SK-N-SH (cell line): ENCODE results near the gene RAC2. TPM values are rescaled to one million over a fixed set of nuclear protein-coding genes. Genes with fewer than 3 reads are reported as not detected.
A peak's percentile ranks its signal among the peaks of the same experiment; 100 is the strongest.

Experiments
- CTCF ChIA-PET: fragments of 300-600, 350-600 bp; formaldehyde crosslinking; extraction: SDS; loops from one replicate; lab custom pipeline; 2021; lab: Yijun Ruan, JAX
- POLR2A ChIA-PET: fragments of 350-600 bp; sonication (Branson Sonifier 250); formaldehyde crosslinking; extraction: SDS; loops from one replicate; lab custom pipeline; 2020; ENCODE audit warnings: antibody characterized with exemption, inconsistent platforms; lab: Yijun Ruan, JAX
- DNase-seq: peaks from one replicate; pipeline ENCODE4 v3.0.0; 2012
- H2AFZ ChIP-seq: fragments of 200-600 bp; sonication (generic); 2 replicates; pipeline ENCODE4 v1.8.1; 2016; ENCODE audit warnings: antibody characterized with exemption, mild to moderate bottlenecking, low read depth
- H3F3A ChIP-seq: fragments of 200-600 bp; sonication (generic); replicated peaks from 2 replicates; pipeline ENCODE3; 2016; ENCODE audit warnings: antibody characterized with exemption, mild to moderate bottlenecking; ENCODE audit not compliant: insufficient read depth
- H3K27ac ChIP-seq, 2 experiments: fragments of 200-500 bp in 1 of 2; fragments of 200-600 bp in 1 of 2; sonication (Bioruptor generic) in 1 of 2; sonication (generic), shearing (Covaris generic) in 1 of 2; 2 replicates each; pipeline versions ENCODE4 v1.5.1 to v1.6.1; 2014 to 2016; ENCODE audit warnings: low read depth in 2 of 2, inconsistent platforms in 1 of 2, low read length in 1 of 2, mild to moderate bottlenecking in 1 of 2, mixed read lengths in 1 of 2
- H3K27me3 ChIP-seq: fragments of 200-600 bp; sonication (generic), shearing (Covaris generic); 2 replicates; pipeline ENCODE4 v1.6.1; 2016; ENCODE audit warnings: mixed run types; ENCODE audit not compliant: insufficient read depth
- H3K36me3 ChIP-seq, 2 experiments: fragments of 200-500 bp in 1 of 2; fragments of 200-600 bp in 1 of 2; sonication (Bioruptor generic) in 1 of 2; sonication (generic) in 1 of 2; replicated peaks in 1 of 2; 2 replicates each; pipeline versions ENCODE3 to v1.5.1; 2014 to 2016; ENCODE audit warnings: low read length in 1 of 2, mild to moderate bottlenecking in 1 of 2; ENCODE audit not compliant: insufficient read depth in 2 of 2, control insufficient read depth in 1 of 2
- H3K4me1 ChIP-seq, 2 experiments: fragments of 200-500 bp in 1 of 2; fragments of 200-600 bp in 1 of 2; sonication (Bioruptor generic) in 1 of 2; sonication (generic), shearing (Covaris generic) in 1 of 2; 2 replicates each; pipeline versions ENCODE4 v1.5.1 to v1.6.1; 2014 to 2016; ENCODE audit warnings: low read depth in 1 of 2, low read length in 1 of 2, mixed run types in 1 of 2; ENCODE audit not compliant: insufficient read depth in 2 of 2, control insufficient read depth in 1 of 2
- H3K4me2 ChIP-seq: fragments of 200-600 bp; sonication (generic), shearing (Covaris generic); 2 replicates; pipeline ENCODE4 v1.6.1; 2017; ENCODE audit warnings: mixed run types
- H3K4me3 ChIP-seq, 2 experiments: fragments of 200-500 bp in 1 of 2; fragments of 200-600 bp in 1 of 2; sonication (Bioruptor generic) in 1 of 2; sonication (generic), shearing (Covaris generic) in 1 of 2; 2 replicates each; pipeline versions ENCODE4 v1.5.1 to v1.8.1; 2014 to 2016; ENCODE audit warnings: low read depth in 2 of 2, inconsistent platforms in 1 of 2, low read length in 1 of 2, mild to moderate bottlenecking in 1 of 2, mixed read lengths in 1 of 2, moderate library complexity in 1 of 2
- H3K79me2 ChIP-seq: fragments of 200-600 bp; sonication (generic); 2 replicates; pipeline ENCODE4 v1.8.1; 2017; ENCODE audit warnings: mild to moderate bottlenecking; ENCODE audit not compliant: insufficient read depth
- H3K9ac ChIP-seq: fragments of 200-600 bp; sonication (generic); 2 replicates; pipeline ENCODE4 v1.6.1; 2017; ENCODE audit warnings: mixed run types
- H3K9me2 ChIP-seq: fragments of 200-600 bp; sonication (generic); 2 replicates; pipeline ENCODE4 v1.6.1; 2017; ENCODE audit warnings: mixed run types
- H3K9me3 ChIP-seq: fragments of 200-600 bp; sonication (generic); 2 replicates; pipeline ENCODE4 v1.6.1; 2017; ENCODE audit warnings: mixed run types, mild to moderate bottlenecking, moderate library complexity
- H4K20me1 ChIP-seq: fragments of 200-600 bp; sonication (generic); 2 replicates; pipeline ENCODE4 v1.6.1; 2017; ENCODE audit warnings: mild to moderate bottlenecking, mixed run types; ENCODE audit not compliant: insufficient read depth
- EP300 ChIP-seq, 2 experiments: IDR thresholded peaks; 2 replicates each; pipeline versions ENCODE4 v1.4.0 to v1.6.1; 2012; ENCODE audit warnings: borderline replicate concordance in 1 of 2, low read depth in 1 of 2, low read length in 1 of 2
- EZH2phosphoT487 ChIP-seq: fragments of 200-600 bp; sonication (generic); IDR thresholded peaks from 2 replicates; pipeline ENCODE4 v1.6.1; 2017; ENCODE audit warnings: low read depth, mixed run types, mild to moderate bottlenecking, antibody characterized with exemption, moderate library complexity, borderline replicate concordance
- FOSL2 ChIP-seq: IDR thresholded peaks from 2 replicates; pipeline ENCODE4 v1.4.0; 2012; ENCODE audit warnings: low read depth, mild to moderate bottlenecking, moderate library complexity, borderline replicate concordance
- FOXJ3 ChIP-seq: sonication (generic); formaldehyde crosslinking; IDR thresholded peaks from 2 replicates; pipeline ENCODE4 v1.5.1; 2020; ENCODE audit warnings: mild to moderate bottlenecking, missing genetic modification reagents
- FOXM1 ChIP-seq: IDR thresholded peaks from 2 replicates; pipeline ENCODE4 v1.4.0; 2012; ENCODE audit warnings: low read depth, mild to moderate bottlenecking
- MAX ChIP-seq: IDR thresholded peaks from 2 replicates; pipeline ENCODE4 v1.4.0; 2012; ENCODE audit warnings: low read depth
- MXI1 ChIP-seq: IDR thresholded peaks from 2 replicates; pipeline ENCODE4 v1.6.1; 2012; ENCODE audit warnings: mild to moderate bottlenecking, low read depth, low read length, improper control_type of control experiment
- SMC3 ChIP-seq: IDR thresholded peaks from 2 replicates; pipeline ENCODE4 v1.6.1; 2012; ENCODE audit warnings: low read depth, low read length, improper control_type of control experiment
- TAF1 ChIP-seq: IDR thresholded peaks from 2 replicates; pipeline ENCODE4 v1.6.1; 2012; ENCODE audit warnings: low read depth, mild to moderate bottlenecking, low read length, moderate library complexity, borderline replicate concordance
- TCF12 ChIP-seq: IDR thresholded peaks from 2 replicates; pipeline ENCODE4 v1.4.0; 2012
- TEAD4 ChIP-seq: IDR thresholded peaks from 2 replicates; pipeline ENCODE4 v1.4.0; 2012; ENCODE audit warnings: mild to moderate bottlenecking, borderline replicate concordance; ENCODE audit not compliant: insufficient read depth
- WGBS: methylation state at CpG from one replicate; pipeline ENCODE4 v1.1.6; 2017; ENCODE audit warnings: low lambda C conversion rate; 5-methylcytosine and 5-hydroxymethylcytosine counted together
- polyA plus RNA-seq, 3 experiments: library from polyadenylated mRNA; depleted of rRNA; stranded (reverse); fragments of >200 nt; gene quantifications; 2 replicates each; pipeline ENCODE4 v1.2.3, GENCODE V29; 2012

RAC2 gene
- polyA plus RNA-seq, 1 of the 3 experiments (the other 2 are of a cell fraction), result 29.9 TPM

GRCh38 chr22:37273126-37273845 lies 29.2 kb upstream of the RAC2 start:
- no peaks in the 10 kb centered on the region for H3K79me2 ChIP-seq
- H3F3A ChIP-seq, result peaks cover 27% of the 10 kb centered on the region
- no peaks in the 10 kb centered on the region for H3K9me3 ChIP-seq
- 0 out of 4 replicates have a peak, but pooled peaks of 1 of the 2 experiments have one; percentile 24 for TF ChIP-seq EP300 (IDR thresholded peaks at IDR 0.05; ENCODE audit: borderline replicate concordance in 1 of 2, low read depth in 1 of 2, low read length in 1 of 2)
- 0 out of 2 replicates have a peak, but pooled peaks have one; percentile 27 for TF ChIP-seq MAX
- peak; percentile 79 for TF ChIP-seq FOSL2
- TF ChIP-seq SMC3, result no peak
- TF ChIP-seq, all 33 proteins: peak for 3
- WGBS, result 39% methylated on average over 17 of the region's 17 CpGs
- no peak for DNase-seq
- H3K9ac ChIP-seq, result peak overlapping the region; percentile 38; the same call in 1 of the 2 replicates
- H3K27me3 ChIP-seq, result no peaks in the 10 kb centered on the region
- H3K4me1 ChIP-seq, result 0 out of 4 replicates have a peak, but pooled peaks cover 0 to 6% of the 10 kb centered on the region in 2 experiments
- H3K4me2 ChIP-seq, result peak overlapping the region; percentile 64
- peak overlapping the region in 1 of 2 experiments; percentile 78; a peak in 2 of 4 replicates for H3K27ac ChIP-seq
- no peaks in the 10 kb centered on the region for H4K20me1 ChIP-seq
- peak overlapping the region in 1 of 2 experiments; percentile 27; a peak in 1 of 4 replicates for H3K4me3 ChIP-seq
- no peaks in the 10 kb centered on the region for H3K36me3 ChIP-seq
- no peaks in the 10 kb centered on the region for H3K9me2 ChIP-seq
- peak overlapping the region; percentile 12; the same call in 1 of the 2 replicates for H2AFZ ChIP-seq
- ChIA-PET CTCF (interaction anchor here (0.9 to 7.3 kb wide), 4 partner anchors 9 to 73 kb away, joined by 3 to 55 read pairs (median 3); no protein-coding TSS in a partner anchor), POLR2A (no interaction called here)

DNA sequence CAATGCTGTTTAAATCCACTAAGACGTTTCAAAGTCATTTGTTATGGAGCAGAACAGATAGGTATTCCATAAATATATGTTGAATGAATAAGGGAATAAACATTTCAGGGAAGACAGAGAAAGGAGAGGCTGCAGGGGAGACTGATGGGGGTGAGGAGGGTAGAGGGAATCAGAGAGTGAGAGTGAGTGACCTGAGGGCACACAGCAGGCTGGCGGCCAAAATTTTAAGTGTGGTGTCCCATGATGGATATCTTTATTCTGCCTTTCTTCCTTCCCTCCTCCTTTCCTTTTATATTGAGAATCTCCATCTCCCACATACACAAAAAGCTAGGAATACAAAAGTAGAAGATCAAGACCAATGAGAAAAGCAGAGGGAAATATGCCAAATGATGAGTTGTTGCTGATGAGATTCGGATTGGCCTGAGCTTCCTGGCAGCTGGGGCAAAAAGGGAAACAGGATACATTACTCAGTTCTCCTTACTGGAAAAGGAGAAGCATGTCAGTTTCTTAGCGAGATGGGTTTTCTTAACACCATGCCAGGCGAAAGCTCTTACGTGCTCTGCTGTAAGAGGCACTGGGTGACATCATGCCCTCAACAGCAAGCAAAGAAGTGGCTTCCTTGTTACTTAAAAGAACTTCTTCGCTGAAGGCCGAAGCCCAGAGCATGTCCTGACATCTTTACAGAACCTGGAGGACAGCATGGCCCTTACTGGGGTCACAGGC lies 27.0 kb upstream of the RAC2 start:
- H4K20me1 ChIP-seq, result no peaks in the 10 kb centered on the region
- H3K4me1 ChIP-seq, result peaks cover 0 to 6% of the 10 kb centered on the region in 2 experiments; a peak in 1 of 4 replicates
- no peaks in the 10 kb centered on the region for H3K9me3 ChIP-seq
- POLR2A ChIA-PET, result no interaction called here
- 62% methylated on average over 8 of the region's 8 CpGs for WGBS
- H3K27ac ChIP-seq, result no peak overlapping the region
- H3F3A ChIP-seq, result peaks cover 27% of the 10 kb centered on the region
- no peak overlapping the region for H2AFZ ChIP-seq
- H3K27me3 ChIP-seq, result no peaks in the 10 kb centered on the region
- CTCF ChIA-PET, result interaction anchor here (1.0 to 7.3 kb wide), 7 partner anchors 11 to 193 kb away, joined by 3 to 55 read pairs (median 3); no protein-coding TSS in a partner anchor
- H3K79me2 ChIP-seq, result no peaks in the 10 kb centered on the region
- no peak overlapping the region for H3K4me2 ChIP-seq
- TF ChIP-seq EZH2phosphoT487 (no peak), FOXM1 (no peak), MXI1 (no peak), TEAD4 (no peak), TAF1 (no peak), TCF12 (0 out of 2 replicates have a peak, but pooled peaks have one; percentile 1), FOXJ3 (CRISPR knock-in tag) (no peak)
- TF ChIP-seq, all 33 proteins: peak for 1
- Histone ChIP-seq H3K4me3 (no peak overlapping the region), H3K9ac (no peak overlapping the region), H3K9me2 (no peaks in the 10 kb centered on the region), H3K36me3 (no peaks in the 10 kb centered on the region)
- DNase-seq, result no peak
